ENCODE results near the gene ILDR1. TPM values are rescaled to one million over a fixed set of nuclear protein-coding genes. Genes with fewer than 3 reads are reported as not detected.

The ILDR1 gene
- total and polyA plus RNA-seq, 10 of the 15 experiments (the other 5 are each of a cell fraction or from before 2014, with no cell fraction given): 1.3 to 12.0 (median 7.0) TPM

DNA sequence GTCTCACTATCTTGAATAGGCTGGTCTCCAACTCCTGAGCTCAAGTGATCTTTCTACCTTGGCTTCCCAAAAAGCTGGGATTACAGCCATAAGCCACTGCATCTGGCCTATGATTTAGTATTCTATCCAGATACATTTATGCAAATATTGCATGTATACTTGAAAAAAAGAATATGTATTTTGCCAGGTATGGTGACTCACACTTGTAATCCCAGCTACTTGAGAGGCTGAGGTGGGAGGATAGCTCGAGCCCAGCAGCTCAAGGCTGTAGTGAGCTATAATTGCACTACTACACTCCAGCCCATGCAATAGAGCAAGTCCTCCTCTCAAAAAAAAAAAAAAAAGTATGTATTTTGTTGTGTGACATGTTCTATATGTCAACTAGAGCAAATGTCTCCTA lies 73.4 kb downstream of the ILDR1 start:
- ChIA-PET SMC1A (ENCODE audit: uncharacterized antibody, unreplicated experiment) (interaction anchor here (0.7 to 1.1 kb wide), 4 partner anchors 21 to 1268 kb away, joined by 3 to 4 read pairs (median 3); no protein-coding TSS in a partner anchor), POLR2A (interaction anchor here (0.7 to 0.9 kb wide), 2 partner anchors 7 to 32 kb away, joined by 3 to 4 read pairs; no protein-coding TSS in a partner anchor), RAD21 (ENCODE audit: unreplicated experiment) (no interaction called here), CTCF (interaction anchor here (1.1 kb wide), 1 partner anchor 9 kb away, joined by 3 read pairs; no protein-coding TSS in a partner anchor)
- Histone ChIP-seq H3K27me3 (replicated peaks in 1 of 2; ENCODE audit: control insufficient read depth in 2 of 2, insufficient read depth in 2 of 2, low read length in 1 of 2) (no peaks in the 10 kb centered on the region), H3K9ac (ENCODE audit: control insufficient read depth, insufficient read depth, low read length) (no peak overlapping the region), H3K36me3 (ENCODE audit: control insufficient read depth in 2 of 2, insufficient read depth in 2 of 2, low read length in 1 of 2) (0 out of 4 replicates have a peak, but pooled peaks cover 0 to 2% of the 10 kb centered on the region in 2 experiments), H3K4me2 (ENCODE audit: control insufficient read depth, insufficient read depth) (no peak overlapping the region), H2AFZ (ENCODE audit: control insufficient read depth, low read depth, low read length) (no peak overlapping the region), H3K9me3 (replicated peaks; ENCODE audit: control insufficient read depth, insufficient read depth, low read length) (peaks cover 3% of the 10 kb centered on the region; the same call in 2 of the 3 replicates), H3K4me3 (no peak overlapping the region), H3K4me1 (ENCODE audit: control insufficient read depth, insufficient read depth, low read length) (no peaks in the 10 kb centered on the region), H3K79me2 (ENCODE audit: control insufficient read depth, insufficient read depth, low read length) (no peaks in the 10 kb centered on the region), H4K20me1 (ENCODE audit: control insufficient read depth, insufficient read depth) (no peaks in the 10 kb centered on the region), H3K27ac (ENCODE audit: control insufficient read depth, insufficient read depth) (no peak overlapping the region)
- no peak for FAIRE-seq
- no peak for DNase-seq (ENCODE audit: low read depth, low spot score)
- BruUV-seq (replicated peaks): no TSS peak
- intact Hi-C loops (cut with micrococcal nuclease; ENCODE audit: unreplicated experiment): no loop called here
- 100% methylated on average over 1 of the region's 1 CpG for WGBS (ENCODE audit: insufficient coverage, insufficient replicate concordance, low lambda C conversion rate, missing lambda C conversion rate)
- ATAC-seq: no peak
- in situ Hi-C loops (cut with MboI): no loop called here
- TF ChIP-seq ASH2L (IDR thresholded peaks at IDR 0.05; ENCODE audit: borderline replicate concordance, low read depth): no peak
- TF ChIP-seq, protein P1, sequence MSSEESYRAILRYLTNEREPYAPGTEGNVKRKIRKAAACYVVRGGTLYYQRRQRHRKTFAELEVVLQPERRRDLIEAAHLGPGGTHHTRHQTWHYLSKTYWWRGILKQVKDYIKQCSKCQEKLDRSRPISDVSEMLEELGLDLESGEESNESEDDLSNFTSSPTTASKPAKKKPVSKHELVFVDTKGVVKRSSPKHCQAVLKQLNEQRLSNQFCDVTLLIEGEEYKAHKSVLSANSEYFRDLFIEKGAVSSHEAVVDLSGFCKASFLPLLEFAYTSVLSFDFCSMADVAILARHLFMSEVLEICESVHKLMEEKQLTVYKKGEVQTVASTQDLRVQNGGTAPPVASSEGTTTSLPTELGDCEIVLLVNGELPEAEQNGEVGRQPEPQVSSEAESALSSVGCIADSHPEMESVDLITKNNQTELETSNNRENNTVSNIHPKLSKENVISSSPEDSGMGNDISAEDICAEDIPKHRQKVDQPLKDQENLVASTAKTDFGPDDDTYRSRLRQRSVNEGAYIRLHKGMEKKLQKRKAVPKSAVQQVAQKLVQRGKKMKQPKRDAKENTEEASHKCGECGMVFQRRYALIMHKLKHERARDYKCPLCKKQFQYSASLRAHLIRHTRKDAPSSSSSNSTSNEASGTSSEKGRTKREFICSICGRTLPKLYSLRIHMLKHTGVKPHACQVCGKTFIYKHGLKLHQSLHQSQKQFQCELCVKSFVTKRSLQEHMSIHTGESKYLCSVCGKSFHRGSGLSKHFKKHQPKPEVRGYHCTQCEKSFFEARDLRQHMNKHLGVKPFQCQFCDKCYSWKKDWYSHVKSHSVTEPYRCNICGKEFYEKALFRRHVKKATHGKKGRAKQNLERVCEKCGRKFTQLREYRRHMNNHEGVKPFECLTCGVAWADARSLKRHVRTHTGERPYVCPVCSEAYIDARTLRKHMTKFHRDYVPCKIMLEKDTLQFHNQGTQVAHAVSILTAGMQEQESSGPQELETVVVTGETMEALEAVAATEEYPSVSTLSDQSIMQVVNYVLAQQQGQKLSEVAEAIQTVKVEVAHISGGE (CRISPR knock-in tag; IDR thresholded peaks at IDR 0.05): no peak
- TF ChIP-seq CEBPB (IDR thresholded peaks at IDR 0.05; ENCODE audit: borderline replicate concordance in 1 of 2, low read depth in 2 of 2, low read length in 2 of 2): no peak
- TF ChIP-seq NFXL1 (IDR thresholded peaks at IDR 0.05; ENCODE audit: borderline replicate concordance): no peak
- no peak for TF ChIP-seq BRCA1 (IDR thresholded peaks at IDR 0.05; ENCODE audit: low read depth, low read length)
- TF ChIP-seq CHD4 (IDR thresholded peaks at IDR 0.05): no peak
- no peak for TF ChIP-seq NBN (IDR thresholded peaks at IDR 0.05)
- no peak for TF ChIP-seq BHLHE40 (IDR thresholded peaks at IDR 0.05; ENCODE audit: borderline replicate concordance in 1 of 2, low read depth in 2 of 2, low read length in 1 of 2)
- no peak for TF ChIP-seq NFYB (IDR thresholded peaks at IDR 0.05; ENCODE audit: insufficient read depth, low read depth, low read length)
- no peak for TF ChIP-seq SUPT20H (IDR thresholded peaks at IDR 0.05; ENCODE audit: borderline replicate concordance, control insufficient read depth, low read depth, low read length)
- TF ChIP-seq, protein P2, sequence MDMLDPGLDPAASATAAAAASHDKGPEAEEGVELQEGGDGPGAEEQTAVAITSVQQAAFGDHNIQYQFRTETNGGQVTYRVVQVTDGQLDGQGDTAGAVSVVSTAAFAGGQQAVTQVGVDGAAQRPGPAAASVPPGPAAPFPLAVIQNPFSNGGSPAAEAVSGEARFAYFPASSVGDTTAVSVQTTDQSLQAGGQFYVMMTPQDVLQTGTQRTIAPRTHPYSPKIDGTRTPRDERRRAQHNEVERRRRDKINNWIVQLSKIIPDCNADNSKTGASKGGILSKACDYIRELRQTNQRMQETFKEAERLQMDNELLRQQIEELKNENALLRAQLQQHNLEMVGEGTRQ (IDR thresholded peaks at IDR 0.05; ENCODE audit: borderline replicate concordance, low read depth, low read length): no peak
- TF ChIP-seq, protein P3, sequence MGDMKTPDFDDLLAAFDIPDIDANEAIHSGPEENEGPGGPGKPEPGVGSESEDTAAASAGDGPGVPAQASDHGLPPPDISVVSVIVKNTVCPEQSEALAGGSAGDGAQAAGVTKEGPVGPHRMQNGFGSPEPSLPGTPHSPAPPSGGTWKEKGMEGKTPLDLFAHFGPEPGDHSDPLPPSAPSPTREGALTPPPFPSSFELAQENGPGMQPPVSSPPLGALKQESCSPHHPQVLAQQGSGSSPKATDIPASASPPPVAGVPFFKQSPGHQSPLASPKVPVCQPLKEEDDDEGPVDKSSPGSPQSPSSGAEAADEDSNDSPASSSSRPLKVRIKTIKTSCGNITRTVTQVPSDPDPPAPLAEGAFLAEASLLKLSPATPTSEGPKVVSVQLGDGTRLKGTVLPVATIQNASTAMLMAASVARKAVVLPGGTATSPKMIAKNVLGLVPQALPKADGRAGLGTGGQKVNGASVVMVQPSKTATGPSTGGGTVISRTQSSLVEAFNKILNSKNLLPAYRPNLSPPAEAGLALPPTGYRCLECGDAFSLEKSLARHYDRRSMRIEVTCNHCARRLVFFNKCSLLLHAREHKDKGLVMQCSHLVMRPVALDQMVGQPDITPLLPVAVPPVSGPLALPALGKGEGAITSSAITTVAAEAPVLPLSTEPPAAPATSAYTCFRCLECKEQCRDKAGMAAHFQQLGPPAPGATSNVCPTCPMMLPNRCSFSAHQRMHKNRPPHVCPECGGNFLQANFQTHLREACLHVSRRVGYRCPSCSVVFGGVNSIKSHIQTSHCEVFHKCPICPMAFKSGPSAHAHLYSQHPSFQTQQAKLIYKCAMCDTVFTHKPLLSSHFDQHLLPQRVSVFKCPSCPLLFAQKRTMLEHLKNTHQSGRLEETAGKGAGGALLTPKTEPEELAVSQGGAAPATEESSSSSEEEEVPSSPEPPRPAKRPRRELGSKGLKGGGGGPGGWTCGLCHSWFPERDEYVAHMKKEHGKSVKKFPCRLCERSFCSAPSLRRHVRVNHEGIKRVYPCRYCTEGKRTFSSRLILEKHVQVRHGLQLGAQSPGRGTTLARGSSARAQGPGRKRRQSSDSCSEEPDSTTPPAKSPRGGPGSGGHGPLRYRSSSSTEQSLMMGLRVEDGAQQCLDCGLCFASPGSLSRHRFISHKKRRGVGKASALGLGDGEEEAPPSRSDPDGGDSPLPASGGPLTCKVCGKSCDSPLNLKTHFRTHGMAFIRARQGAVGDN (IDR thresholded peaks at IDR 0.05): no peak
